ENCODE measurements around the gene KCNQ5.

Gene KCNQ5

GRCh38 chr6:73242001-73242400, 620.1 kb downstream of the KCNQ5 start:
- DNase-seq (ENCODE audit: extremely low read depth, low read depth), result no peak
- TF ChIP-seq, protein P1, sequence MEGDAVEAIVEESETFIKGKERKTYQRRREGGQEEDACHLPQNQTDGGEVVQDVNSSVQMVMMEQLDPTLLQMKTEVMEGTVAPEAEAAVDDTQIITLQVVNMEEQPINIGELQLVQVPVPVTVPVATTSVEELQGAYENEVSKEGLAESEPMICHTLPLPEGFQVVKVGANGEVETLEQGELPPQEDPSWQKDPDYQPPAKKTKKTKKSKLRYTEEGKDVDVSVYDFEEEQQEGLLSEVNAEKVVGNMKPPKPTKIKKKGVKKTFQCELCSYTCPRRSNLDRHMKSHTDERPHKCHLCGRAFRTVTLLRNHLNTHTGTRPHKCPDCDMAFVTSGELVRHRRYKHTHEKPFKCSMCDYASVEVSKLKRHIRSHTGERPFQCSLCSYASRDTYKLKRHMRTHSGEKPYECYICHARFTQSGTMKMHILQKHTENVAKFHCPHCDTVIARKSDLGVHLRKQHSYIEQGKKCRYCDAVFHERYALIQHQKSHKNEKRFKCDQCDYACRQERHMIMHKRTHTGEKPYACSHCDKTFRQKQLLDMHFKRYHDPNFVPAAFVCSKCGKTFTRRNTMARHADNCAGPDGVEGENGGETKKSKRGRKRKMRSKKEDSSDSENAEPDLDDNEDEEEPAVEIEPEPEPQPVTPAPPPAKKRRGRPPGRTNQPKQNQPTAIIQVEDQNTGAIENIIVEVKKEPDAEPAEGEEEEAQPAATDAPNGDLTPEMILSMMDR (IDR thresholded peaks at IDR 0.05; ENCODE audit: low read depth, low read length), result no peak

Data from AG09319 (cell line).